Esophagus muscularis mucosa (tissue), 4 donors: Measurements from ENCODE around the gene PACRG. TPM values are rescaled to one million over a fixed set of nuclear protein-coding genes. Genes with fewer than 3 reads are reported as not detected.

Experiments
- DNase-seq: peaks from one replicate; pipeline ENCODE4 v3.0.0-alpha.2; 2017; ENCODE audit errors: extremely low spot score
- H3K27ac ChIP-seq, 4 donors: fragments of 200-600 bp; sonication (generic); replicated peaks in 1 of 4; 1 replicate in 3 of 4; 2 replicates in 1 of 4; pipeline ENCODE4 v1.5.1; 2016 to 2019; ENCODE audit warnings: mild to moderate bottlenecking in 1 of 4
- H3K27me3 ChIP-seq, 4 donors: fragments of 200-600 bp; sonication (generic); one replicate each; pipeline versions ENCODE4 v1.5.1 to v1.6.0; 2016 to 2019
- H3K36me3 ChIP-seq, 4 donors: fragments of 200-600 bp; sonication (generic); one replicate each; pipeline ENCODE4 v1.5.1; 2016 to 2019
- H3K4me1 ChIP-seq, 4 donors: fragments of 200-600 bp; sonication (generic); one replicate each; pipeline ENCODE4 v1.5.1; 2016 to 2019
- H3K4me3 ChIP-seq, 4 donors: fragments of 200-600 bp; sonication (generic); 1 replicate in 2 of 4; 2 replicates in 2 of 4; pipeline ENCODE4 v1.5.1; 2016 to 2019; ENCODE audit warnings: mild to moderate bottlenecking in 4 of 4, moderate library complexity in 1 of 4
- H3K9me3 ChIP-seq, 4 donors: fragments of 200-600 bp; sonication (generic); 1 replicate in 3 of 4; 2 replicates in 1 of 4; pipeline ENCODE4 v1.5.1; 2016 to 2019
- CTCF ChIP-seq, 3 experiments: fragments of 200-600 bp in 2 of 3; fragments of 450-650 bp in 1 of 3; sonication (generic) in 2 of 3; IDR thresholded peaks; one replicate each; pipeline ENCODE4 v1.5.1; 2017 to 2019; ENCODE audit warnings: antibody characterized with exemption in 3 of 3, mild to moderate bottlenecking in 2 of 3, moderate library complexity in 1 of 3
- EP300 ChIP-seq: sonication (generic); formaldehyde crosslinking; IDR thresholded peaks from one replicate; pipeline ENCODE4 v1.6.1; 2017; ENCODE audit warnings: antibody characterized with exemption
- POLR2A ChIP-seq: fragments of 450-650 bp; IDR thresholded peaks from one replicate; pipeline ENCODE4 v1.6.1; 2017; ENCODE audit warnings: antibody characterized with exemption, moderate library complexity, mild to moderate bottlenecking, low read depth
- POLR2AphosphoS5 ChIP-seq, 2 donors: sonication (generic); formaldehyde crosslinking; IDR thresholded peaks; one replicate each; pipeline ENCODE4 v1.6.1; 2017; ENCODE audit warnings: antibody characterized with exemption in 2 of 2
- WGBS: methylation state at CpG from one replicate; pipeline ENCODE4 v1.1.5; 2018; 5-methylcytosine and 5-hydroxymethylcytosine counted together
- intact Hi-C: fragments of 100-400 bp; cut with DNase I; formaldehyde crosslinking; loops from one replicate; pipeline ENCODE4 v1.15.1; 2023
- total RNA-seq, 4 donors: library from RNA; depleted of rRNA; stranded (reverse); fragments of >200 nt; gene quantifications; one replicate each; pipeline versions ENCODE4 v1.1.0 to v1.2.1, GENCODE V29; 2016

The PACRG gene
- total RNA-seq, 4 donors from 2014 or later: 1.3 to 3.5 (median 1.8) TPM; not detected in 1

GRCh38 chr6:162751211-162751859 is 23.6 kb downstream of the PACRG start:
- intact Hi-C loops: no loop called here

GRCh38 chr6:162753775-162754174 is 26.0 kb downstream of the PACRG start:
- intact Hi-C loops: no loop called here
- Histone ChIP-seq H3K27me3 (no peaks in the 10 kb centered on the region), H3K27ac (no peak overlapping the region), H3K9me3 (no peaks in the 10 kb centered on the region), H3K36me3 (no peaks in the 10 kb centered on the region), H3K4me3 (no peak overlapping the region), H3K4me1 (no peaks in the 10 kb centered on the region)
- TF ChIP-seq EP300 (no peak), POLR2AphosphoS5 (IDR thresholded peaks at IDR 0.05) (no peak), POLR2A (no peak), CTCF (IDR thresholded peaks at IDR 0.05) (no peak)
- no peak for DNase-seq

More at GRCh38 chr6:162751211-162751859, 23.6 kb downstream of the PACRG start:
- Histone ChIP-seq H3K4me1 (no peaks in the 10 kb centered on the region), H3K27ac (no peak overlapping the region), H3K9me3 (no peaks in the 10 kb centered on the region), H3K4me3 (no peak overlapping the region), H3K27me3 (no peaks in the 10 kb centered on the region), H3K36me3 (no peaks in the 10 kb centered on the region)
- TF ChIP-seq POLR2AphosphoS5 (IDR thresholded peaks at IDR 0.05) (no peak), EP300 (no peak), POLR2A (no peak), CTCF (IDR thresholded peaks at IDR 0.05) (no peak)
- no peak for DNase-seq

- no peaks in the 10 kb centered on the region for H3K36me3 ChIP-seq
- H3K4me3 ChIP-seq: no peak overlapping the region
- H3K4me1 ChIP-seq: no peaks in the 10 kb centered on the region
- H3K9me3 ChIP-seq: no peaks in the 10 kb centered on the region
- intact Hi-C loops: no loop called here
- no peak overlapping the region for H3K27ac ChIP-seq
- TF ChIP-seq POLR2A (no peak), CTCF (IDR thresholded peaks at IDR 0.05) (no peak), POLR2AphosphoS5 (IDR thresholded peaks at IDR 0.05) (no peak), EP300 (no peak)
- no peak for DNase-seq
- H3K27me3 ChIP-seq: no peaks in the 10 kb centered on the region
These were observed 42.4 kb downstream of the PACRG start for GRCh38 chr6:162770136-162770535.

GRCh38 chr6:162770955-162771354 is 43.2 kb downstream of the PACRG start:
- WGBS: 92% methylated on average over 1 of the region's 1 CpG

More at GRCh38 chr6:162770955-162771354, 43.2 kb downstream of the PACRG start:
- Histone ChIP-seq H3K36me3 (no peaks in the 10 kb centered on the region), H3K27ac (no peak overlapping the region), H3K9me3 (no peaks in the 10 kb centered on the region), H3K27me3 (no peaks in the 10 kb centered on the region), H3K4me3 (no peak overlapping the region), H3K4me1 (no peaks in the 10 kb centered on the region)
- intact Hi-C loops: no loop called here
- TF ChIP-seq POLR2A (no peak), EP300 (no peak), CTCF (IDR thresholded peaks at IDR 0.05) (no peak), POLR2AphosphoS5 (IDR thresholded peaks at IDR 0.05) (no peak)
- DNase-seq: no peak
